NCI-H345 treated with DMSO at 0.1 percent for 48 hours (cell line): ENCODE measurements around the gene ZNF792.
"Not testable (repeated sequence)": the region's sequence is repeated elsewhere in the genome, so short reads cannot be mapped to it uniquely, and the experiment has no call there.

ENCODE experiments used
- DNase-seq: peaks from one replicate; lab custom pipeline; 2025; ENCODE audit not compliant: unreplicated experiment; lab: John Stamatoyannopoulos, UW

The ZNF792 gene

GRCh38 chr19:34998777-34999497 is 34.9 kb upstream of the ZNF792 start:
- no peak for DNase-seq

GRCh38 chr19:34998224-34998623 is 34.2 kb upstream of the ZNF792 start:
- DNase-seq = not testable (repeated sequence)

- DNase-seq = no peak
Observed at GRCh38 chr19:34997071-34997617, 33.1 kb upstream of the ZNF792 start.

- no peak for DNase-seq
Observed at GRCh38 chr19:34995551-34995950, 31.5 kb upstream of the ZNF792 start.

GRCh38 chr19:34994643-34995541 is 30.9 kb upstream of the ZNF792 start:
- DNase-seq = no peak

GRCh38 chr19:34994286-34994642 is 30.2 kb upstream of the ZNF792 start:
- DNase-seq = no peak

GRCh38 chr19:34992582-34992981 is 28.6 kb upstream of the ZNF792 start:
- DNase-seq = not testable (repeated sequence)

GRCh38 chr19:34991542-34992333 is 27.7 kb upstream of the ZNF792 start:
- DNase-seq = no peak

GRCh38 chr19:34990578-34991192 is 26.7 kb upstream of the ZNF792 start:
- no peak for DNase-seq

GRCh38 chr19:34989298-34989697 is 25.3 kb upstream of the ZNF792 start:
- DNase-seq = no peak

GRCh38 chr19:34988119-34988518 is 24.1 kb upstream of the ZNF792 start:
- DNase-seq = no peak

GRCh38 chr19:34985249-34986022 is 21.4 kb upstream of the ZNF792 start:
- DNase-seq = no peak

- DNase-seq = no peak
Observed at GRCh38 chr19:34984287-34984686, 20.3 kb upstream of the ZNF792 start.

- no peak for DNase-seq
Observed at GRCh38 chr19:34983786-34984185, 19.8 kb upstream of the ZNF792 start.

- no peak for DNase-seq
Observed at GRCh38 chr19:34982275-34982674, 18.2 kb upstream of the ZNF792 start.

- no peak for DNase-seq
Observed at GRCh38 chr19:34979819-34980640, 16.0 kb upstream of the ZNF792 start.

GRCh38 chr19:34976611-34977010 is 12.6 kb upstream of the ZNF792 start:
- no peak for DNase-seq

- DNase-seq = no peak
Observed at GRCh38 chr19:34975056-34975455, 11.0 kb upstream of the ZNF792 start.

GRCh38 chr19:34974646-34975045 is 10.6 kb upstream of the ZNF792 start:
- no peak for DNase-seq
